Measurements from ENCODE around the gene C11orf65. TPM values are rescaled to one million over a fixed set of nuclear protein-coding genes. Genes with fewer than 3 reads are reported as not detected.

C11orf65 gene
- total RNA-seq, 1 donor = 1.1 TPM

DNA sequence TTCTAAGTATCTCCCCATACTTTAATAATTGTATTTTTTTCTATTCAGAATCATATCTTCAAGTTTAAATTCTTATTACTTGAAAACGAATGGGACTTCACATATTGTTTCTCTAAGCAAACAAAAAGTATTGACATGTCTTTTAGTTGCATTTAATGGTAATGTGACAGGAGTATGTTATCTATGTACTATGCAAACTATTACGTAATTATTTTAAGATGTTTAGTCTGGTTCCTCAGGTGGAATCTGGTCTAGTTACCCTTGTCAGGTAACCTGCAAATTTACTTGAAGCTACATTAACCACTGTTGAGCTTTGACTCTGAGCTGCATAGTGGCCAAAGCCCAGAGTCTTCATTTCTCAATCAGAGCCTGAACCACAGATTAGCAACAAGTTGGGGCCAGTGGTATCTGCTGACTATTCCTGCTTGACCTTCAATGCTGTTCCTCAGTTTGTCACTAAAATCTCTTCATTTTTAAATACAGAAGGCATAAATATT, 133.9 kb downstream of the C11orf65 start:
- H3K27ac ChIP-seq (ENCODE audit: low read depth, low read length) = no peak overlapping the region

More for the DNA sequence above, 133.9 kb downstream of the C11orf65 start:
- no peak overlapping the region for H3K4me2 ChIP-seq (ENCODE audit: insufficient read depth, low read length)
- H3K79me2 ChIP-seq (ENCODE audit: insufficient read depth, low read length) = no peaks in the 10 kb centered on the region
- no peaks in the 10 kb centered on the region for H3K4me1 ChIP-seq (ENCODE audit: insufficient read depth, low read length)
- no peak for DNase-seq (ENCODE audit: insufficient read length, low spot score, missing footprints)
- no peak overlapping the region for H2AFZ ChIP-seq (ENCODE audit: low read length)
- TF ChIP-seq, protein P1, sequence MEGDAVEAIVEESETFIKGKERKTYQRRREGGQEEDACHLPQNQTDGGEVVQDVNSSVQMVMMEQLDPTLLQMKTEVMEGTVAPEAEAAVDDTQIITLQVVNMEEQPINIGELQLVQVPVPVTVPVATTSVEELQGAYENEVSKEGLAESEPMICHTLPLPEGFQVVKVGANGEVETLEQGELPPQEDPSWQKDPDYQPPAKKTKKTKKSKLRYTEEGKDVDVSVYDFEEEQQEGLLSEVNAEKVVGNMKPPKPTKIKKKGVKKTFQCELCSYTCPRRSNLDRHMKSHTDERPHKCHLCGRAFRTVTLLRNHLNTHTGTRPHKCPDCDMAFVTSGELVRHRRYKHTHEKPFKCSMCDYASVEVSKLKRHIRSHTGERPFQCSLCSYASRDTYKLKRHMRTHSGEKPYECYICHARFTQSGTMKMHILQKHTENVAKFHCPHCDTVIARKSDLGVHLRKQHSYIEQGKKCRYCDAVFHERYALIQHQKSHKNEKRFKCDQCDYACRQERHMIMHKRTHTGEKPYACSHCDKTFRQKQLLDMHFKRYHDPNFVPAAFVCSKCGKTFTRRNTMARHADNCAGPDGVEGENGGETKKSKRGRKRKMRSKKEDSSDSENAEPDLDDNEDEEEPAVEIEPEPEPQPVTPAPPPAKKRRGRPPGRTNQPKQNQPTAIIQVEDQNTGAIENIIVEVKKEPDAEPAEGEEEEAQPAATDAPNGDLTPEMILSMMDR (IDR thresholded peaks at IDR 0.05; ENCODE audit: extremely low read depth, low read depth, low read length) = no peak
- H3K27me3 ChIP-seq (ENCODE audit: insufficient read depth, low read length) = no peaks in the 10 kb centered on the region
- H3K36me3 ChIP-seq (ENCODE audit: insufficient read depth, low read length) = peaks cover 56% of the 10 kb centered on the region
- H4K20me1 ChIP-seq (ENCODE audit: insufficient read depth, low read length) = no peaks in the 10 kb centered on the region
- H3K4me3 ChIP-seq (ENCODE audit: insufficient read depth, low read length) = no peak overlapping the region
- H3K9me3 ChIP-seq (ENCODE audit: low read depth, low read length) = no peaks in the 10 kb centered on the region

Other genes with a start within 250 kb of the C11orf65 start
- 16.6 and 20.9 TPM in 2 replicates for gene NPAT, start 244.9 kb downstream of the C11orf65 start, total RNA-seq
- gene ATM, start 244.5 kb downstream of the C11orf65 start, total RNA-seq = 120 and 172 TPM in 2 replicates
- 29.0 and 33.3 TPM in 2 replicates for gene POGLUT3, start 30.9 kb upstream of the C11orf65 start, total RNA-seq
- gene EXPH5, start 126.2 kb upstream of the C11orf65 start, total RNA-seq = under 0.01 and 0.59 TPM in 2 replicates
- gene DDX10, start 197.5 kb upstream of the C11orf65 start, total RNA-seq = 16.6 and 17.1 TPM in 2 replicates

Data from osteoblast (primary cell).